IPS-18c (cell line): ENCODE measurements around the gene GAL.

Experiments used
- H3K4me3 ChIP-seq: 2 replicates; pipeline ENCODE4 v1.7.0; 2013; ENCODE audit warnings: low read depth, mild to moderate bottlenecking, low read length, moderate library complexity; ENCODE audit not compliant: insufficient read depth
- H3K9me3 ChIP-seq: one replicate; pipeline ENCODE4 v1.6.1; 2013; ENCODE audit warnings: mild to moderate bottlenecking, low read length, moderate library complexity; ENCODE audit not compliant: control insufficient read depth, insufficient read depth

The GAL gene

DNA sequence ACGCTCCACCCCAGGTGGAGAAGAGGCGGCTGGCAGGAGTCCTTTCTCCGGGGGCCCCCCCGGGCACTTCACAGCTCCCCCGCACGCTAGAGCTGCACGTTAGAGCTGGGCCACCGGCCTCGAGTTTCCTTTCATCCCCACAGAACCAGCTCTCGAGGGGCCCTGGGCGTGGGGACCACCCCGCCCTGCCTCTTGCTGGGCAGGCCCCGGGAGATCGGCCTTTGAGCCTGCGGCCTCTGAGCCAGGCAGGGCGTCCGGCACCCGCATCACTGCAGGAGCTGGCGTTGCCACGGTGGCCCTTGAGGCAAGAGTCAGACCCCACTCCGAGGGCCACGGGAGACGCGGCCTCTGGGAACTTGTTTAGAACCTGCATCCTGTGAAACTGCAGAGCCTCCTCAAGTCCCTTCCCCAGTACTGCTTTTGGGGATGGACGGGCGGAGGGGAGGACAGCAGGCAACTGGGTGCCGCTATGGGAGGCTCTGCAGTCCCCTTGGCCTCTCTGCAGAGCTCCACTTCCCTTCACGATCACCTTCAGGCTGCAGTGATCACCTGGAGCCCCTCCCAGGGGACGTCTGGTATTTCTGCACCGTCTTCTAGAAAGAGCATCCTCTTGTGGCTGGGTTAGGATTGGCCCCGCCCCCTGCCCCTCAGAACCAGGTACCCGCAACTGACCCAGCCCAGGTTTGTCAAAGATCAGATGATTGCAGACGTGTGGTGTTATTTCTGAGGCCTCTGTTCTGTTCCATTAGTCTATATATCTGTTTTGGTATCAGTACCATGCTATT, 13.9 kb upstream of the GAL start:
- H3K4me3 ChIP-seq, result no peak overlapping the region
- peaks cover 2% of the 10 kb centered on the region for H3K9me3 ChIP-seq

DNA sequence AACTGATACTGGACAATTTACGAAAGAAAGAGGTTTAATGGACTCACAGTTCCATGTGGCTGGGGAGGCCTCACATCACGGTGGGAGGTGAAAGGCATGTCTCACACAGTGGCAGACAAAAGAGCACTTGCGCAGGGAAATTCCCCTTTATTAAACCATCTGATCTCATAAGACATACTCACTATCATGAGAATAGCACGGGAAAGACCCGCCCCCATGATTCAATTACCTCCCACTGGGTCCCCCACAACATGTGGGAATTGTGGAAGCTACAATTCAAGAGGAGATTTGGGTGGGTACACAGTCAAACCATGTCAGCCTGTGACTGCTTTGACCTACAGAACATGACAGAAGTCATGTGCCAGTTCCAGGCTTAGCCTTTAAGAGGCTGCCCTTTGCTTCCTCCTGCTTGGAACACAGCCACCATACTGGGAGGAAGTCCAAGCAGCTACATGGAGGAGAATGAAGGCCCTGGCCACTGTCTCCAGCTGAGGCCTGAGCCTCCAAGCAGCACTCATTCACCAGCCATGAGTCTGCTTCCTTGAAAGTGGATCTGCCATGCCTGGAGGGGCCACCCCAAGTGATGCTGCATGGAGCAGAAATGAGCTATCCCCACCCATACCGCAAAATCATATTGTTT, 10.9 kb upstream of the GAL start:
- Histone ChIP-seq H3K4me3 (no peak overlapping the region), H3K9me3 (no peaks in the 10 kb centered on the region)

- no peak overlapping the region for H3K4me3 ChIP-seq
- no peaks in the 10 kb centered on the region for H3K9me3 ChIP-seq
Observed at GRCh38 chr11:68673991-68674390, 10.4 kb upstream of the GAL start.

DNA sequence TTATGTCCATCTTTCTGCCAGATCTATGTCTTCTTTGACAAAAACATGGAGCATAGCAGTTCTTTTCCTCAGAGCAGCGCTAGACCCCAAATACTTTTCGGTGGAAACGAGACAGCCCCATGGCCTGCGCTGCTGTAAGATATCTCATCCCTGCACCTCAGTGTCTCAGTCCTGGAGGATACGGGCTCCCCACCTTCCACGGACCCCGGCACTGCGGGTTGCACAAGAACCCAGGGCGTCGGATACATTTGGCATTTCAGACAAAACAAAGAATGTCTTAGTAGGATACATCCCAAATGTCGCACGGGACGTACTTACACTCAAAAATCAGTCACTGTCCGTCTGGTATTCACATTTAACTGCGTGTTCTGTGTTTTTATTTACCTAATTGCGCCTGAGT, 9.9 kb upstream of the GAL start:
- Histone ChIP-seq H3K9me3 (no peaks in the 10 kb centered on the region), H3K4me3 (no peak overlapping the region)

DNA sequence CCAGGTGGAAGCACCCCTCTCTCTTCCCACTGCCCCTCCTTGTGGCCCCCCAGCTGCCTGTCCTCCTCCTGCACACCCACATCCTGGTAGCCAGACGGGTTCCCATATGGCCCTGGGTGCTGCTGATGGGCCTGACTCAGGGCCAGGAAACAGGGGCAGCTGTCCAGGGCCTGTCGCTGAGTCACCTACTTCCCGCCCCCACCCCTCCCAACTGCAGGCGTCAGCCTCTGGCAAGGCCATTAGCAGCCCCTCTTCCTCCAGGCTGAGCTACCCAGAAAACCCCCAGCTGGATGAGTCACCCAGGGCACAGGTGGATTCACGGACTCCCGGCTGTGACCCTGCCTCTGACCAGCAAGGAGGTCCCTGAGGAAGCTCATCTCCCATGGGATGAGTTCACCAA, 6.9 kb upstream of the GAL start:
- Histone ChIP-seq H3K9me3 (no peaks in the 10 kb centered on the region), H3K4me3 (no peak overlapping the region)

- Histone ChIP-seq H3K4me3 (no peak overlapping the region), H3K9me3 (no peaks in the 10 kb centered on the region)
Observed at GRCh38 chr11:68678031-68678441, 6.3 kb upstream of the GAL start.

DNA sequence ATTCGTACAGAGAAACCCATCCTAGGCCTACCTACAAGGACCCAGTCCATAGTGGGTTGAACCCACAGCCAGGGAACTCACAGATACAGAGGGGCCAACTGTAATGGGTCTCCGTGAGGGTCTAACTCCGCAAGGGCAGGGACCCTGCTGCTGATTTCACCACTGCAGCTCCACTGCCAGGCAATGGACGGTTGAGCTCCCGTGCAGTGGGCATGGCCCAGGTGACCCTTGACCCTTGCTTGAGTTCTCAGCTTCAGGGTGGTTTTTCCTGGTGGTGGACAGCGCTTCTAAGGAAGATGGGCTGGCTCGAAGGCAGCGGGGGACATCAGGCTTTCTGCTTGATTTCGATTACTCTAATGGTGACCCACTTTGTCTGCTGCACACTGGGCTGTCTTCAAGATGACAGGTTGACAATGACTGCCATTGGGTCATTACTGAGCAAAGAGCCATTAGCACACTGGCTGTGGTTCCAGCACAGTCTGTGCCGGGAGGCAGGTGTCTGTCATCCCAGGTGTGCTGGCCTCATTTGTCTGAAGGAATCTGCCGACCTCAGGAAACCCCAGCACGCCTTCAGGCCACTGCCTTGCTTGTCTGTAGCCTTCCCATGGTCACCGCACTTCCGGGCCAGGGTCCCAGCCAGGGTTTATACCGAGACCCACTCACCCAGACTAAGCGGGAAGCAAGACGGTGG, 3.7 kb upstream of the GAL start:
- Histone ChIP-seq H3K4me3 (no peak overlapping the region), H3K9me3 (peaks cover 4% of the 10 kb centered on the region)

GRCh38 chr11:68682531-68682961, 1.8 kb upstream of the GAL start:
- peaks cover 4% of the 10 kb centered on the region for H3K9me3 ChIP-seq
- H3K4me3 ChIP-seq, result no peak overlapping the region

GRCh38 chr11:68683121-68683520, 1.2 kb upstream of the GAL start:
- peaks cover 4% of the 10 kb centered on the region for H3K9me3 ChIP-seq
- no peak overlapping the region for H3K4me3 ChIP-seq

GRCh38 chr11:68683536-68684384, 584 bp upstream of the GAL start:
- Histone ChIP-seq H3K9me3 (peaks cover 4% of the 10 kb centered on the region), H3K4me3 (peak overlapping the region; percentile 60)

GRCh38 chr11:68685656-68686380, 1.5 kb downstream of the GAL start:
- H3K4me3 ChIP-seq, result peak overlapping the region; percentile 60; the same call in 1 of the 2 replicates
- peaks cover 4% of the 10 kb centered on the region for H3K9me3 ChIP-seq

DNA sequence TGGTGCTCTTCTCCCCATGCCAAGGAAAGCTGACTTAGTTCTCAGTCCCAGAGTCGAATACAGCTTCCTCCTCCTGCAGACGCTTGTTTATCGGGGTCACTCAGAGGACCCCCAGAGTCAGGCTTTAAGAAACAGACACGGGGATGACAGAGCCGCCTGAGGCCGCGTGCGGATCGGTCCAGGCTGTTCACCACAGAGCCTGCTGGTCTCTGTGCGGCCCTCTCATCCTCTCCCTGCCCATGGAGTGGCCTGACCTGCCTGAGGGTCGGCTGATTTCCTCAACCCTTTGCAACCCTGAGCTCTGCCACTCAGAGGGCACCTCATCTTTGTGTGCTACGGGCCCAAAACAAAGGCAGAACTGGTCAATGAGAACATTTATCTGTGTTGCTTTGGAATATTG, 2.1 kb downstream of the GAL start:
- H3K4me3 ChIP-seq, result no peak overlapping the region
- H3K9me3 ChIP-seq, result peaks cover 4% of the 10 kb centered on the region

GRCh38 chr11:68687311-68687710, 3.0 kb downstream of the GAL start:
- Histone ChIP-seq H3K9me3 (peaks cover 4% of the 10 kb centered on the region), H3K4me3 (no peak overlapping the region)

GRCh38 chr11:68687986-68688385, 3.6 kb downstream of the GAL start:
- Histone ChIP-seq H3K4me3 (no peak overlapping the region), H3K9me3 (peaks cover 4% of the 10 kb centered on the region)

DNA sequence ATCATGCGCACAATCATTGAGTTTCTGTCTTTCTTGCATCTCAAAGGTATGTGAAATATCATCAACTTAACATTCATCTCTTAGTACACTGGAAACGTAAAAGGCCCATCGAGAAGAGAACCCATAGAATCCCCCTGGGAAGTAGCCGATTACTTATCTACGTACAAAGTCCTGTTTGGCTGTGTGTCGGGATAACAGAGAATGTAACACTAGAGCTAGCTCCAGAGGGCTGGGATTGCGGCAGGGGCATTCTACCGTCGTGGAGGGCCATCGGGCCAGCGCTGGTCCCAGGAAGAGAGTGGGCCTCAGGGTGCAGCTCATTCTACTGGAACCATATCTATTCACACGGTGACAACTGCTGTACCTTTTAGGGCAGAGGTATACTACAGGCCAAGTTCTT, 4.5 kb downstream of the GAL start:
- no peak overlapping the region for H3K4me3 ChIP-seq
- peaks cover 2% of the 10 kb centered on the region for H3K9me3 ChIP-seq

DNA sequence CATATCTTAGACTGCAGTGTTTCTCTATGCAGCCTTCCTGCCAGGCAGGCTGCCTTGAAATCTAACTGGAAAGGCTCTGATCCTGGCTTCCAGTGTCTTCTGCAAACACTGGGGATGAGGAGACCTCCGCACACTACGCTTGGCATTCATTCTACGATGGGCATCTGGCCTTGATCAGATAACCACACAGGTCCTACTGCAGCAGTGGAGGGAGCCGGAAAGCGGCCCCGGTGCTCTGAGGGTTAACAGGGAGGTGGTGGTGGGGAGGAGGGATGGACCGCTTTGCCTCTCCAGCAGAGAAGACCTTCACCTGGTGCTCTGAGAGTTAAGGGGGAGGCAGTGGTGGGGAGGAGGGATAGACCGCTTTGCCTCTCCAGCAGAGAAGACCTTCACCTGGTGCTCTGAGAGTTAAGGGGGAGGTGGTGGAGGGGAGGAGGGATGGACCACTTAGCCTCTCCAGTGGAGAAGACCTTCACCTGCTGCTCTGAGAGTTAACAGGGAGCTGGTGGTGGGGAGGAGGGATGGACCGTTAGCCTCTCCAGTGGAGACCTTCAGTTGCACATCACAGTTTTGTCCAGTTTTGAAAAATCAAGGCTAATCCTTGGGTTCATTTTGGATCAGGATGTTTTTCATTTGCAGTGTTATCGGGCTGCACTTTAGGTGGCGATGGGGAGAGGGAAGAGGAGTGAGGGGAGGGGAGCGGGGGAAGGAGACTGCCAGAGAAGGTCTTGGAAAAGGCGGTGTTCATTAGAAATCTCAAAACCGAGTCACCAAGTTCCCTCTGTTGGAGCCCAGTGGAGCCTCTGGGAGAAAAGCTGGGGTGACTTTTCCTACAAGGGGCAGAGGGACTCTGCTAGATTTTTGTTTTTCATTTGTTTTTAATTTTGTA, 5.6 kb downstream of the GAL start:
- Histone ChIP-seq H3K9me3 (peaks cover 2% of the 10 kb centered on the region), H3K4me3 (no peak overlapping the region)
